Effector memory CD4-positive, alpha-beta T cell (primary cell): ENCODE results near the gene DDA1.
"Not testable (repeated sequence)": the region's sequence is repeated elsewhere in the genome, so short reads cannot be mapped to it uniquely, and the experiment has no call there.

ENCODE experiments used
- DNase-seq, 3 donors: peaks; one replicate each; pipeline ENCODE4 v3.0.0-alpha.2; 2020
- H3K27ac ChIP-seq: 2 replicates; pipeline ENCODE4 v1.7.0; 2013; ENCODE audit warnings: mild to moderate bottlenecking, low read length, moderate library complexity; ENCODE audit not compliant: insufficient read depth, poor library complexity, severe bottlenecking
- H3K27me3 ChIP-seq: replicated peaks from 2 replicates; pipeline ENCODE4 v1.7.0; 2013; ENCODE audit warnings: mild to moderate bottlenecking, low read length; ENCODE audit not compliant: insufficient read depth, control insufficient read depth, poor library complexity, severe bottlenecking
- H3K36me3 ChIP-seq: 2 replicates; pipeline ENCODE4 v1.7.0; 2013; ENCODE audit warnings: mild to moderate bottlenecking, low read length, moderate library complexity; ENCODE audit not compliant: control insufficient read depth, insufficient read depth
- H3K4me1 ChIP-seq: 2 replicates; pipeline ENCODE4 v1.7.0; 2013; ENCODE audit warnings: low read length, mild to moderate bottlenecking; ENCODE audit not compliant: control insufficient read depth, insufficient read depth, poor library complexity, severe bottlenecking
- H3K4me3 ChIP-seq: 2 replicates; pipeline ENCODE4 v1.7.0; 2013; ENCODE audit warnings: low read length, low read depth, mild to moderate bottlenecking; ENCODE audit not compliant: insufficient read depth, poor library complexity, severe bottlenecking
- H3K9me3 ChIP-seq: 2 replicates; pipeline ENCODE4 v1.7.0; 2013; ENCODE audit warnings: mild to moderate bottlenecking, low read length, moderate library complexity; ENCODE audit not compliant: control insufficient read depth

The DDA1 gene

GRCh38 chr19:17268754-17269153, 40.6 kb upstream of the DDA1 start:
- H3K27ac ChIP-seq, result no peak overlapping the region
- H3K36me3 ChIP-seq, result peaks cover 25% of the 10 kb centered on the region
- H3K4me3 ChIP-seq, result no peak overlapping the region
- no peaks in the 10 kb centered on the region for H3K9me3 ChIP-seq
- DNase-seq, result no peak
- H3K27me3 ChIP-seq, result no peaks in the 10 kb centered on the region
- H3K4me1 ChIP-seq, result peaks cover 9% of the 10 kb centered on the region

- H3K9me3 ChIP-seq, H3K4me3 ChIP-seq, DNase-seq, H3K27me3 ChIP-seq, H3K4me1 ChIP-seq, H3K27ac ChIP-seq: not testable (repeated sequence)
- peaks cover 63% of the 10 kb centered on the region for H3K36me3 ChIP-seq
Measured at GRCh38 chr19:17274892-17275291, 34.5 kb upstream of the DDA1 start.

GRCh38 chr19:17275441-17276175, 33.8 kb upstream of the DDA1 start:
- no peak for DNase-seq
- no peaks in the 10 kb centered on the region for H3K9me3 ChIP-seq
- no peaks in the 10 kb centered on the region for H3K27me3 ChIP-seq
- H3K4me1 ChIP-seq, result no peaks in the 10 kb centered on the region
- H3K4me3 ChIP-seq, result no peak overlapping the region
- peaks cover 58% of the 10 kb centered on the region for H3K36me3 ChIP-seq
- no peak overlapping the region for H3K27ac ChIP-seq

- peaks cover 31% of the 10 kb centered on the region for H3K36me3 ChIP-seq
- peaks cover 17% of the 10 kb centered on the region for H3K4me1 ChIP-seq
- H3K9me3 ChIP-seq, result no peaks in the 10 kb centered on the region
- H3K27me3 ChIP-seq, result peaks cover 4% of the 10 kb centered on the region
- no peak overlapping the region for H3K4me3 ChIP-seq
- no peak for DNase-seq
- H3K27ac ChIP-seq, result no peak overlapping the region
Measured at GRCh38 chr19:17279436-17279835, 29.9 kb upstream of the DDA1 start.

- peak within 1 kb of the TSS; percentile 45 for H3K4me3 ChIP-seq
Measured at GRCh38 chr19:17281391-17282304, 27.7 kb upstream of the DDA1 start, which contains the start of gene ANKLE1. Gene ANKLE1, plus strand, starts transcription at chr19:17281901. Its CDS starts 20 bp downstream, at chr19:17281921.

GRCh38 chr19:17282488-17283125, 26.8 kb upstream of the DDA1 start:
- peak; percentile 52 to 68 (median 61) for DNase-seq
- Histone ChIP-seq H3K27me3 (peaks cover 4% of the 10 kb centered on the region), H3K36me3 (peaks cover 1% of the 10 kb centered on the region), H3K4me3 (peak overlapping the region; percentile 45), H3K27ac (no peak overlapping the region), H3K9me3 (no peaks in the 10 kb centered on the region), H3K4me1 (peaks cover 17% of the 10 kb centered on the region)

More at GRCh38 chr19:17281391-17282304, 27.7 kb upstream of the DDA1 start, which contains the start of gene ANKLE1:
- no peaks in the 10 kb centered on the region for H3K9me3 ChIP-seq
- no peak within 1 kb of the TSS for H3K27ac ChIP-seq
- peaks cover 4% of the 10 kb centered on the region for H3K27me3 ChIP-seq
- H3K4me1 ChIP-seq, result peaks cover 17% of the 10 kb centered on the region
- DNase-seq, result no peak
- peaks cover 11% of the 10 kb centered on the region for H3K36me3 ChIP-seq

GRCh38 chr19:17283504-17283996, 25.8 kb upstream of the DDA1 start:
- H3K27me3 ChIP-seq, result peaks cover 4% of the 10 kb centered on the region
- no peaks in the 10 kb centered on the region for H3K9me3 ChIP-seq
- H3K27ac ChIP-seq, result no peak overlapping the region
- no peaks in the 10 kb centered on the region for H3K36me3 ChIP-seq
- H3K4me3 ChIP-seq, result no peak overlapping the region
- no peak for DNase-seq
- H3K4me1 ChIP-seq, result peaks cover 17% of the 10 kb centered on the region

GRCh38 chr19:17285415-17286135, 23.8 kb upstream of the DDA1 start:
- peaks cover 4% of the 10 kb centered on the region for H3K27me3 ChIP-seq
- H3K4me3 ChIP-seq, result no peak overlapping the region
- DNase-seq, result no peak
- H3K9me3 ChIP-seq, result no peaks in the 10 kb centered on the region
- no peaks in the 10 kb centered on the region for H3K36me3 ChIP-seq
- H3K4me1 ChIP-seq, result peaks cover 17% of the 10 kb centered on the region
- H3K27ac ChIP-seq, result no peak overlapping the region

- no peak overlapping the region for H3K27ac ChIP-seq
- peaks cover 4% of the 10 kb centered on the region for H3K27me3 ChIP-seq
- H3K4me1 ChIP-seq, result peaks cover 16% of the 10 kb centered on the region
- no peak for DNase-seq
- H3K9me3 ChIP-seq, result no peaks in the 10 kb centered on the region
- no peaks in the 10 kb centered on the region for H3K36me3 ChIP-seq
- no peak overlapping the region for H3K4me3 ChIP-seq
Measured at GRCh38 chr19:17286263-17286662, 23.1 kb upstream of the DDA1 start.
